Endothelial cell of umbilical vein (primary cell): ENCODE results near the gene SPEF1.

Experiments used
- CTCF ChIP-seq, 2 donors: IDR thresholded peaks; 1 replicate in 1 of 2; 2 replicates in 1 of 2; pipeline ENCODE4 v1.5.1; 2011; ENCODE audit warnings: low read length in 2 of 2, mild to moderate bottlenecking in 2 of 2, moderate library complexity in 2 of 2, control low read depth in 1 of 2, inconsistent platforms in 1 of 2, low read depth in 1 of 2; ENCODE audit not compliant: insufficient read depth in 1 of 2; ENCODE audit errors: extremely low read depth in 1 of 2
- GATA2 ChIP-seq: IDR thresholded peaks from 2 replicates; pipeline ENCODE4 v1.7.0; 2011; ENCODE audit warnings: low read depth, mild to moderate bottlenecking, moderate library complexity, mixed read lengths, low read length; ENCODE audit not compliant: insufficient read length, insufficient read depth

GRCh38 chr20:3801846-3802245, 20.6 kb upstream of the SPEF1 start:
- no peak for TF ChIP-seq CTCF (IDR thresholded peaks at IDR 0.05; ENCODE audit: extremely low read depth in 1 of 2, insufficient read depth in 1 of 2, low read depth in 1 of 2, low read length in 2 of 2)
- TF ChIP-seq GATA2: no peak
